PC-9 (cell line): ENCODE data around the gene NLRP12.

Experiments
- EZH2 ChIP-seq: fragments of 200-600 bp; sonication (generic); IDR thresholded peaks from 2 replicates; pipeline ENCODE4 v1.8.0; 2017; ENCODE audit warnings: antibody characterized with exemption, low read depth
- TF ChIP-seq, protein P1 (sequence below): fragments of 200-600 bp; sonication (generic); conservative IDR thresholded peaks from 2 replicates; pipeline ENCODE4 v1.6.1; 2017; ENCODE audit warnings: mixed run types, antibody characterized with exemption, mild to moderate bottlenecking, moderate library complexity

DNA sequence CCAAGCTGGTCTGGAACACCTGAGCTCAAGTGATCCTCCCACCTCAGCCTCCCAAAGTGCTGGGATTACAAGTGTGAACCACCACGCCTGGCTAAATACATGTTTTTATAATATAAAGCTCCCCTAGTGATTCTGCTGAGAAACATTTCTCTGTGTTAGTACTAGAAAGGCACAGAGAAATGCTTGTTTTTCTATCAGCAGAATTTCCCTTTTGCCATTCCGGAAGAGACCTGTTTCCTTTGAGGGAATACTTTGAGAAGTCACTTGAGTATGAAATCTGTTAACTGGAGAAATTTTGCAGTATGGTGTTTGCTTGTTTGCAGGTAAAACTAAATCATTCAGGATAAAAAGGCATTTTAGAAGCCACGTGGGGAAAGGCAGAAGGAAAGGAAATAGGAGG, 4.4 kb upstream of the NLRP12 start:
- TF ChIP-seq, protein P1, sequence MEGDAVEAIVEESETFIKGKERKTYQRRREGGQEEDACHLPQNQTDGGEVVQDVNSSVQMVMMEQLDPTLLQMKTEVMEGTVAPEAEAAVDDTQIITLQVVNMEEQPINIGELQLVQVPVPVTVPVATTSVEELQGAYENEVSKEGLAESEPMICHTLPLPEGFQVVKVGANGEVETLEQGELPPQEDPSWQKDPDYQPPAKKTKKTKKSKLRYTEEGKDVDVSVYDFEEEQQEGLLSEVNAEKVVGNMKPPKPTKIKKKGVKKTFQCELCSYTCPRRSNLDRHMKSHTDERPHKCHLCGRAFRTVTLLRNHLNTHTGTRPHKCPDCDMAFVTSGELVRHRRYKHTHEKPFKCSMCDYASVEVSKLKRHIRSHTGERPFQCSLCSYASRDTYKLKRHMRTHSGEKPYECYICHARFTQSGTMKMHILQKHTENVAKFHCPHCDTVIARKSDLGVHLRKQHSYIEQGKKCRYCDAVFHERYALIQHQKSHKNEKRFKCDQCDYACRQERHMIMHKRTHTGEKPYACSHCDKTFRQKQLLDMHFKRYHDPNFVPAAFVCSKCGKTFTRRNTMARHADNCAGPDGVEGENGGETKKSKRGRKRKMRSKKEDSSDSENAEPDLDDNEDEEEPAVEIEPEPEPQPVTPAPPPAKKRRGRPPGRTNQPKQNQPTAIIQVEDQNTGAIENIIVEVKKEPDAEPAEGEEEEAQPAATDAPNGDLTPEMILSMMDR, result no peak
- TF ChIP-seq EZH2, result no peak
